Brain microvascular endothelial cell (primary cell): ENCODE data around the gene DENND2C.

Experiments
- DNase-seq: peaks from one replicate; pipeline ENCODE4 v3.0.0-alpha.2; 2020
- H3K27ac ChIP-seq: fragments of 250-450 bp; sonication (Bioruptor Pico); 2 replicates; pipeline ENCODE4 v1.5.1; 2020; ENCODE audit warnings: mild to moderate bottlenecking, moderate library complexity
- H3K27me3 ChIP-seq: fragments of 250-450 bp; sonication (Bioruptor Pico); replicated peaks from 2 replicates; pipeline ENCODE4 v1.5.1; 2020; ENCODE audit warnings: mild to moderate bottlenecking
- H3K36me3 ChIP-seq: fragments of 250-450 bp; sonication (Bioruptor Pico); replicated peaks from 2 replicates; pipeline ENCODE4 v1.5.1; 2020; ENCODE audit warnings: mild to moderate bottlenecking
- H3K4me3 ChIP-seq: 2 replicates; pipeline ENCODE4 v1.5.1; 2011; ENCODE audit warnings: low read depth, mild to moderate bottlenecking, control low read depth, low read length, moderate library complexity
- in situ Hi-C: cut with HindIII; loops from 2 replicates; pipeline ENCODE4 v1.10.0; 2017; ENCODE audit warnings: low sequenced_read_pairs, low pct_ligation_motif_present
- TF ChIP-seq, protein P1 (sequence below): IDR thresholded peaks from 2 replicates; pipeline ENCODE4 v1.5.1; 2011; ENCODE audit warnings: low read depth, mild to moderate bottlenecking, moderate library complexity, low read length, control low read depth, inconsistent platforms; ENCODE audit errors: missing control alignments

Gene DENND2C

DNA sequence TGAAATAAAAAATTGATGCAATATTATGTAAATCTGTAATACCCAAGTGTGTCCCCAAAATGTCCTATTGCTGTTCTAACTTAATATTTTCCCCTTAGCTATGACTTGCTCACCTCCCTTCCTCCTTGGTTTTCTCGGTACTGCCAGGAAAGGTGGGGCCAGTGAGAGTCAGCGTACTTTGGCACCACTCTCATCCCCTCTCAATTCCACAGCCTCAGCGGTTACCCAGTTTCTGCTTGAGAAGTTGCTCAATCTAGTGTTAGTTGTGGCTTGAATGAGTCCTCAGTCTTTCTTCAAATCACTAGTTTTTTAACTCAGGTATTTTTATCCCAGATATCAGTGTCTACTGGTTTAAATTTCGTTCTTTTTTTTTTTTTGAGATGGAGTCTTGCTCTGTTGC lies 120.7 kb downstream of the DENND2C start:
- TF ChIP-seq, protein P1, sequence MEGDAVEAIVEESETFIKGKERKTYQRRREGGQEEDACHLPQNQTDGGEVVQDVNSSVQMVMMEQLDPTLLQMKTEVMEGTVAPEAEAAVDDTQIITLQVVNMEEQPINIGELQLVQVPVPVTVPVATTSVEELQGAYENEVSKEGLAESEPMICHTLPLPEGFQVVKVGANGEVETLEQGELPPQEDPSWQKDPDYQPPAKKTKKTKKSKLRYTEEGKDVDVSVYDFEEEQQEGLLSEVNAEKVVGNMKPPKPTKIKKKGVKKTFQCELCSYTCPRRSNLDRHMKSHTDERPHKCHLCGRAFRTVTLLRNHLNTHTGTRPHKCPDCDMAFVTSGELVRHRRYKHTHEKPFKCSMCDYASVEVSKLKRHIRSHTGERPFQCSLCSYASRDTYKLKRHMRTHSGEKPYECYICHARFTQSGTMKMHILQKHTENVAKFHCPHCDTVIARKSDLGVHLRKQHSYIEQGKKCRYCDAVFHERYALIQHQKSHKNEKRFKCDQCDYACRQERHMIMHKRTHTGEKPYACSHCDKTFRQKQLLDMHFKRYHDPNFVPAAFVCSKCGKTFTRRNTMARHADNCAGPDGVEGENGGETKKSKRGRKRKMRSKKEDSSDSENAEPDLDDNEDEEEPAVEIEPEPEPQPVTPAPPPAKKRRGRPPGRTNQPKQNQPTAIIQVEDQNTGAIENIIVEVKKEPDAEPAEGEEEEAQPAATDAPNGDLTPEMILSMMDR = no peak
- Histone ChIP-seq H3K36me3 (no peaks in the 10 kb centered on the region), H3K4me3 (no peak overlapping the region), H3K27me3 (no peaks in the 10 kb centered on the region), H3K27ac (no peak overlapping the region)
- in situ Hi-C loops = no loop called here
- DNase-seq = no peak

DNA sequence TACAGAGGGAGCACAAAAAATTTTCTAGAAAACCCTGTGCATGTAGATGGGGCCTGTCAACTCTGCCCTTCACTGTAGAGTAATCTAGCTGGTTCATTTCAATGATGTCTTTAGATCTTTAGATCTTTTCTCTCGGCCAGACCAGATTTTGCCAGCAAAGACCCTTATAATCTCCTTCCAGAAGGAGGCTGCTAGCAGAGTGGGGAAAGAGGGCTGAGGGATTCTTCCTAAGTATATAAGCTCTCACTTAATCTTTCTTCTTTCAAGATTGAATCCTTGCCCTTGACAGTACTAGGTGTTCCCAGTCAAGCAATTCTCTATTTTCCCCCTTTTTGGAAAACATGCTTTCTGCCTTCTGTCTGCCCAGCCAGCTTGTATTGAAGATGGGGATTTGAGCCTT lies 122.8 kb downstream of the DENND2C start:
- no peak for DNase-seq
- TF ChIP-seq, protein P1 = no peak
- in situ Hi-C loops = no loop called here

DNA sequence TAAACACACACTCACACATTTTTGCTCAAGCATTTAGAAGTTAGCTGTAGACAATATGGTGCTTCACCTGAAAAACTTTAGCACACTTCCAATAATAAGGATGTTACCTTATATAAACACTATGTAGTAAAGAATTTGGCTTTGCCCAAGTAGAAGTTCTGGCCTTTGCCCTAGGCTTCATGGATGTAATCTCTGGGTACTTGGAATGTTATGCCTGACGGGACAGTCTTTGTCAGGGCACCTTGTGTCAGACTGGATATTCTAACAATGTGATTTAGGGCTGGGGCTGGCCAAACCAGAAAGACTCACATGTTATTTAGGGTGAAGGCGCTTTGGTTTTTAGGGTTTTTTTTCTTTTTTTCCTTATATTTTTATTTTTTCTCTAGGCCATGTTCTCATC lies 124.1 kb downstream of the DENND2C start:
- TF ChIP-seq, protein P1 = no peak
- no peak for DNase-seq
- no peaks in the 10 kb centered on the region for H3K27me3 ChIP-seq
- H3K4me3 ChIP-seq = no peak overlapping the region
- no peak overlapping the region for H3K27ac ChIP-seq
- in situ Hi-C loops = no loop called here
- H3K36me3 ChIP-seq = no peaks in the 10 kb centered on the region

More for the DNA sequence above, 122.8 kb downstream of the DENND2C start:
- no peak overlapping the region for H3K4me3 ChIP-seq
- H3K27ac ChIP-seq = no peak overlapping the region
- H3K27me3 ChIP-seq = no peaks in the 10 kb centered on the region
- H3K36me3 ChIP-seq = no peaks in the 10 kb centered on the region

DNA sequence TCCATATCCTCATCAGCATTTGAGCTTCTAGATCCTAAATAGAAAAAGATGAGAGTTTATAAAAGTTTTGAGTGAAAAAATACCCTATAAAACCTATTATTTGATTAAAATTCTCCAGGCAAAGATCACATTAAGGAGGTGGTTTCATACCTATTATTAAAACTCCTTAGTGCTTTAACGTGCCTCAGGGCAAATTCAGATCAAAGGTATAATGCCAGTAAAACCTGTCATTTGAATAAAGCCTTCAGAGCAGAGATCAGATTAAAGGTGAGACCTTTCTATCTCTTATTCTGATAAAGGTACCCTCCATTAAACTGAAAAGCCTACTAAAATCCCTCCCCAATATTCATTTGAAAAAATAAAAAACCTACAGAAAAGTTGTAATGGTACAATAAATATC lies 124.5 kb downstream of the DENND2C start:
- H3K4me3 ChIP-seq = no peak overlapping the region
- TF ChIP-seq, protein P1 = no peak

DNA sequence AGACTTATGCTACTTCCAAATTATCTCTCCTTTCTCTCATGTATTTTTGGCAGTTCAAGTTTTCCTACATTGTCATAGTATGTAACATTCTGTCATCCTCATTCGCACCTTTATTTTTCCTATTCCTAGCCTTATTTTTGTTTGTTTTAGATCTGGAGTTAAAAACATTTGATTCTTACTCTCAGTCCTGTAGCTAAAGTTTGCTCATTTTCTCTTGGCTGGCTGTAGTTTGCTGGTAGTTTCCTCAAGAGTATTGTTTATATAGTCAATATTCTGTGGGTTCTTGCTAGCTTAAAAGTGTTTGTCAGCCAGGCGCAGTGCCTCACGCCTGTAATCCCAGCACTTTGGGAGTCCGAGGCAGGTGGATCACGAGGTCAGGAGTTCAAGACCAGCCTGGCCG lies 129.0 kb downstream of the DENND2C start:
- TF ChIP-seq, protein P1 = no peak
- no peak overlapping the region for H3K27ac ChIP-seq
- DNase-seq = no peak
- H3K27me3 ChIP-seq = no peaks in the 10 kb centered on the region
- no peaks in the 10 kb centered on the region for H3K36me3 ChIP-seq
- in situ Hi-C loops = no loop called here
- no peak overlapping the region for H3K4me3 ChIP-seq

More for the DNA sequence above, 124.5 kb downstream of the DENND2C start:
- Histone ChIP-seq H3K36me3 (no peaks in the 10 kb centered on the region), H3K27me3 (no peaks in the 10 kb centered on the region), H3K27ac (no peak overlapping the region)
- in situ Hi-C loops = no loop called here
- DNase-seq = no peak

DNA sequence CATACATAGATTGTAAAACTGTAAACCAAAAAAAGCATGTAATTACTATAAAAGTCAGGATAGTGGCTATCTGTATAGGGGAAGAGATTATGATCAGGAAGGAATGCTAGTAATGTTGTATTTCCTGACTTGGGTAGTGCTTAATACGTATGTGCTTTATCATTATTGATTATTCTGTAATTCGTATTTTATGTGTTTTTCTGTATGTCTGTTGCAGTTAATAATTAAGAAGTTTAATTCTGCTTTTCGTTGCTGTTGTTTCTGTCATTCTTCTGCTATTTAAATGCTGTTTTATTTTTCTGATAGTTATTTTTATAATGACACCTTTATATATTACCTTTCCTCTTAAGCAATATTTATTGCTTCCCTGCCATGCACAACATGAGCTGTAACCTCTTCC lies 129.6 kb downstream of the DENND2C start:
- Histone ChIP-seq H3K4me3 (no peak overlapping the region), H3K36me3 (no peaks in the 10 kb centered on the region), H3K27me3 (no peaks in the 10 kb centered on the region), H3K27ac (no peak overlapping the region)
- no peak for DNase-seq
- TF ChIP-seq, protein P1 = no peak
- in situ Hi-C loops = no loop called here
